Panc1 (cell line): Measurements from ENCODE around the gene WDHD1. TPM values are rescaled to one million over a fixed set of nuclear protein-coding genes. Genes with fewer than 3 reads are reported as not detected.

ENCODE experiments used
- ATAC-seq: fragments of 200-7000 bp; cut with Tn5 transposase; 2 replicates; pipeline ENCODE4 v1.9.1; 2020; ENCODE audit warnings: mild to moderate bottlenecking, moderate library complexity
- BruUV-seq: library from RNA; stranded (reverse); fragments of 400-500 nt; replicated peaks from 2 replicates; lab custom pipeline; 2021; lab: Mats Ljungman, UMichigan
- CTCF ChIA-PET: fragments of 300-600 bp; sonication (Branson Sonifier 250); formaldehyde crosslinking; loops from one replicate; lab custom pipeline; 2022; ENCODE audit warnings: antibody characterized with exemption; lab: Charles Lee
- POLR2A ChIA-PET: fragments of 300-600 bp; sonication (Branson Sonifier 250); formaldehyde crosslinking; loops from one replicate; lab custom pipeline; 2022; ENCODE audit warnings: antibody characterized with exemption; lab: Charles Lee
- DNase-seq: peaks from one replicate; pipeline ENCODE4 v3.0.0-alpha.2; 2010; ENCODE audit warnings: low read depth, low spot score
- H3K27ac ChIP-seq: 2 replicates; pipeline ENCODE4 v1.5.1; 2011; ENCODE audit warnings: mild to moderate bottlenecking, low read length, inconsistent platforms
- H3K27me3 ChIP-seq: fragments of 200-500 bp; sonication (Bioruptor generic); 2 replicates; pipeline ENCODE4 v1.6.0; 2014; ENCODE audit warnings: low read length, inconsistent platforms; ENCODE audit not compliant: control insufficient read depth, insufficient read depth
- H3K36me3 ChIP-seq: fragments of 200-500 bp; sonication (Bioruptor generic); 2 replicates; pipeline ENCODE4 v1.5.1; 2014; ENCODE audit warnings: inconsistent platforms, mild to moderate bottlenecking, low read length, moderate library complexity; ENCODE audit not compliant: control insufficient read depth, insufficient read depth
- H3K4me1 ChIP-seq: 2 replicates; pipeline ENCODE4 v1.5.1; 2011; ENCODE audit warnings: inconsistent platforms, mild to moderate bottlenecking, low read length, moderate library complexity; ENCODE audit not compliant: control insufficient read depth, insufficient read depth
- H3K4me3 ChIP-seq, 2 experiments: 2 replicates each; pipeline ENCODE4 v1.5.1; 2011 to 2012; ENCODE audit warnings: low read depth in 2 of 2, low read length in 2 of 2, mild to moderate bottlenecking in 2 of 2, inconsistent platforms in 1 of 2, moderate library complexity in 1 of 2
- H3K9me3 ChIP-seq: fragments of 200-500 bp; sonication (Bioruptor generic); 2 replicates; pipeline ENCODE4 v1.5.1; 2014; ENCODE audit warnings: low read depth, mild to moderate bottlenecking, inconsistent platforms, low read length, moderate library complexity; ENCODE audit not compliant: control insufficient read depth, insufficient read depth
- POLR2AphosphoS5 ChIP-seq: IDR thresholded peaks from 2 replicates; pipeline ENCODE4 v1.6.1; 2012; ENCODE audit warnings: mild to moderate bottlenecking, low read depth, low read length, moderate library complexity
- REST ChIP-seq, 2 experiments: IDR thresholded peaks; 2 replicates each; pipeline ENCODE4 v1.6.1; 2011 to 2012; ENCODE audit warnings: low read depth in 2 of 2, control low read depth in 1 of 2, low read length in 1 of 2, mild to moderate bottlenecking in 1 of 2, moderate library complexity in 1 of 2; ENCODE audit not compliant: insufficient read depth in 1 of 2
- SIN3A ChIP-seq: IDR thresholded peaks from 2 replicates; pipeline ENCODE4 v1.6.1; 2012; ENCODE audit warnings: low read depth, mild to moderate bottlenecking, low read length, moderate library complexity, borderline replicate concordance; ENCODE audit not compliant: insufficient read depth
- TCF7L2 ChIP-seq: IDR thresholded peaks from 2 replicates; pipeline ENCODE4 v1.6.1; 2011; ENCODE audit warnings: mild to moderate bottlenecking, low read depth, low read length, inconsistent platforms
- in situ Hi-C: cut with HindIII; loops from 2 replicates; pipeline ENCODE4 v1.10.0; 2016; ENCODE audit warnings: low sequenced_read_pairs, low pct_unique_long_range_greater_than_20kb
- intact Hi-C: fragments of 100-400 bp; cut with micrococcal nuclease; formaldehyde crosslinking; loops from one replicate; pipeline ENCODE4 v1.10.0; 2022; ENCODE audit not compliant: unreplicated experiment
- total RNA-seq: library from RNA; stranded (reverse); gene quantifications from one replicate; pipeline ENCODE4 v1.2.1, GENCODE V29; 2021; ENCODE audit not compliant: unreplicated experiment
- TF ChIP-seq, protein P1 (sequence below): fragments of 450-650 bp; IDR thresholded peaks from 2 replicates; pipeline ENCODE4 v1.5.1; 2017; ENCODE audit warnings: mild to moderate bottlenecking

Gene WDHD1
- total RNA-seq, 1 experiment from 2014 or later = 21.7 TPM

GRCh38 chr14:54979039-54979438 is 47.9 kb downstream of the WDHD1 start:
- no TSS peak for BruUV-seq

DNA sequence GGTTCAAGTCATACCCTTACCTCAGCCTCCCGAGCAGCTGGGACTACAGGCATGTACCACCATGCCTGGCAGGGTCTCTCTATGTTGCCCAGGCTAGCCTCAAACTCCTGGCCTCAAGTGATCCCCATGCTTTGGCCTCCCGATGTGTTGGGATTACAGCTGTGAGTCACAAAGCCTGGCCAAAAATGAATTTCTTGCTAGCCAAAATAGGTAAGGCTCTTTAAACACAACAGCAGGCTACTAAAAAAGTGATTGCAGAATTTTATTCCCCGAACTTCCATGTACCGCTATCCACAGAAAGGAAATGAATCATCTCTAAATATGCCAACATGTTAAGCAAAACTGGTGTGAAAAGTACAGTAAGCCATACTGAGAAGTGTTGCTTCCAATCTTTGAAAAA is 50.6 kb downstream of the WDHD1 start:
- ChIA-PET CTCF (interaction anchor here (0.6 kb wide), 1 partner anchor 128 kb away, joined by 7 read pairs; no protein-coding TSS in a partner anchor), POLR2A (no interaction called here)
- Histone ChIP-seq H3K4me3 (no peak overlapping the region), H3K27me3 (no peaks in the 10 kb centered on the region), H3K4me1 (no peaks in the 10 kb centered on the region), H3K27ac (no peak overlapping the region), H3K9me3 (no peaks in the 10 kb centered on the region), H3K36me3 (peaks cover 2% of the 10 kb centered on the region; the same call in 1 of the 2 replicates)
- DNase-seq (no peak), ATAC-seq (no peak)
- intact Hi-C loops = no loop called here
- TF ChIP-seq TCF7L2 (no peak), POLR2AphosphoS5 (no peak), REST (IDR thresholded peaks at IDR 0.05; ENCODE audit: insufficient read depth in 1 of 2, low read depth in 2 of 2, low read length in 1 of 2) (no peak), SIN3A (no peak)
- TF ChIP-seq, protein P1, sequence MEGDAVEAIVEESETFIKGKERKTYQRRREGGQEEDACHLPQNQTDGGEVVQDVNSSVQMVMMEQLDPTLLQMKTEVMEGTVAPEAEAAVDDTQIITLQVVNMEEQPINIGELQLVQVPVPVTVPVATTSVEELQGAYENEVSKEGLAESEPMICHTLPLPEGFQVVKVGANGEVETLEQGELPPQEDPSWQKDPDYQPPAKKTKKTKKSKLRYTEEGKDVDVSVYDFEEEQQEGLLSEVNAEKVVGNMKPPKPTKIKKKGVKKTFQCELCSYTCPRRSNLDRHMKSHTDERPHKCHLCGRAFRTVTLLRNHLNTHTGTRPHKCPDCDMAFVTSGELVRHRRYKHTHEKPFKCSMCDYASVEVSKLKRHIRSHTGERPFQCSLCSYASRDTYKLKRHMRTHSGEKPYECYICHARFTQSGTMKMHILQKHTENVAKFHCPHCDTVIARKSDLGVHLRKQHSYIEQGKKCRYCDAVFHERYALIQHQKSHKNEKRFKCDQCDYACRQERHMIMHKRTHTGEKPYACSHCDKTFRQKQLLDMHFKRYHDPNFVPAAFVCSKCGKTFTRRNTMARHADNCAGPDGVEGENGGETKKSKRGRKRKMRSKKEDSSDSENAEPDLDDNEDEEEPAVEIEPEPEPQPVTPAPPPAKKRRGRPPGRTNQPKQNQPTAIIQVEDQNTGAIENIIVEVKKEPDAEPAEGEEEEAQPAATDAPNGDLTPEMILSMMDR = no peak
- BruUV-seq = no TSS peak
- in situ Hi-C loops = no loop called here

More at GRCh38 chr14:54979039-54979438, 47.9 kb downstream of the WDHD1 start:
- Histone ChIP-seq H3K9me3 (no peaks in the 10 kb centered on the region), H3K27me3 (no peaks in the 10 kb centered on the region), H3K36me3 (peaks cover 5% of the 10 kb centered on the region; the same call in 1 of the 2 replicates), H3K27ac (no peak overlapping the region), H3K4me1 (no peaks in the 10 kb centered on the region), H3K4me3 (no peak overlapping the region)
- ChIA-PET CTCF (no interaction called here), POLR2A (no interaction called here)
- ATAC-seq (no peak), DNase-seq (no peak)
- in situ Hi-C loops = no loop called here
- TF ChIP-seq SIN3A (no peak), REST (IDR thresholded peaks at IDR 0.05; ENCODE audit: insufficient read depth in 1 of 2, low read depth in 2 of 2, low read length in 1 of 2) (no peak), TCF7L2 (no peak), POLR2AphosphoS5 (no peak)
- TF ChIP-seq, protein P1 = no peak
- intact Hi-C loops = no loop called here
